NB4 (cell line): ENCODE measurements around the gene CALML3.

Experiments
- DNase-seq: peaks from one replicate; pipeline ENCODE4 v3.0.0; 2010; ENCODE audit warnings: low read depth
- H3K4me3 ChIP-seq: one replicate; pipeline ENCODE4 v1.5.1; 2011; ENCODE audit warnings: mild to moderate bottlenecking, low read depth, low read length, moderate library complexity
- MYC ChIP-seq: IDR thresholded peaks from 2 replicates; pipeline ENCODE4 v1.6.1; 2011; ENCODE audit warnings: low read depth, low read length
- POLR2A ChIP-seq: IDR thresholded peaks from 2 replicates; pipeline ENCODE4 v1.6.1; 2011; ENCODE audit warnings: mild to moderate bottlenecking; ENCODE audit not compliant: insufficient read length; ENCODE audit errors: extremely low read depth
- TF ChIP-seq, protein P1 (sequence below): IDR thresholded peaks from one replicate; pipeline ENCODE4 v1.5.1; 2012; ENCODE audit warnings: low read depth, low read length
- TF ChIP-seq, protein P2 (sequence below): IDR thresholded peaks from 2 replicates; pipeline ENCODE4 v1.6.1; 2011; ENCODE audit warnings: low read depth, low read length

Gene CALML3

DNA sequence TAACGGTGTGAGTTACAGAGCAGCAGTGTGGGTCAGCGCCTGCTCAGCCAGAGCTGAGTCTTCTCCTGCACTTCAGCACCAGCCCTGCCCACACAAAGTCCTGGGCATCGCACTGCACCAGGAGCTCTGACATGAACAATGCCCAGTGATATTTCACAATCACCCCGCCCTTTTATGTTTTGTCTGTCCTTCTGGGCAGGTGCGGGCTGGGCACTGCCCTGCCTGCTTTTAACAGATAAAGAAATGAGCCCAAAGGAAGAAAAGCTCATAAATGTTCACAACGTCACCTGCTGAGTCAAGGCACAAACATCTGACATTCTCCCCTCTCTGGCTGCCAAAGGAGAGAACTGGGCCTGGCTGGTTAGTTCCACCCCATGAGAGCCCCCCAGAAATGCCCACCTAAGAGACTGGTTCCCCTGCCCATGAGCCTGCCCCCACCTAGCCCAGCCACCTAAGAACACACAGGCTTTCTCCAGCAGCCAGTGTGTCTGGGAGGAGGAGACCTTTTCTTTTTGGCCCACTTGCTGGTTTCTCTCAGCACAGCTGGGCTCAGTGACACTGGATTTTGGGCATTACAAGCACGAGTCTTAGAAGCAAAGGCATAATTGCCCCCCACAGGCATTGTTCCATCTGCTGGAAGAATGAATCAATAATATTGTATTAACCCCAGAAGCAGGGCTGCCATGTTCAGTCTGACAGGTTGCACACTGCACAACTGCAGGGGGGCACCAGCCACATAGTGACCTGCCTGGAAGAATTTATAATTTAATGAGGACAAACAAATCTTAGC lies 22.3 kb downstream of the CALML3 start:
- H3K4me3 ChIP-seq: no peak overlapping the region
- DNase-seq: no peak
- TF ChIP-seq, protein P1, sequence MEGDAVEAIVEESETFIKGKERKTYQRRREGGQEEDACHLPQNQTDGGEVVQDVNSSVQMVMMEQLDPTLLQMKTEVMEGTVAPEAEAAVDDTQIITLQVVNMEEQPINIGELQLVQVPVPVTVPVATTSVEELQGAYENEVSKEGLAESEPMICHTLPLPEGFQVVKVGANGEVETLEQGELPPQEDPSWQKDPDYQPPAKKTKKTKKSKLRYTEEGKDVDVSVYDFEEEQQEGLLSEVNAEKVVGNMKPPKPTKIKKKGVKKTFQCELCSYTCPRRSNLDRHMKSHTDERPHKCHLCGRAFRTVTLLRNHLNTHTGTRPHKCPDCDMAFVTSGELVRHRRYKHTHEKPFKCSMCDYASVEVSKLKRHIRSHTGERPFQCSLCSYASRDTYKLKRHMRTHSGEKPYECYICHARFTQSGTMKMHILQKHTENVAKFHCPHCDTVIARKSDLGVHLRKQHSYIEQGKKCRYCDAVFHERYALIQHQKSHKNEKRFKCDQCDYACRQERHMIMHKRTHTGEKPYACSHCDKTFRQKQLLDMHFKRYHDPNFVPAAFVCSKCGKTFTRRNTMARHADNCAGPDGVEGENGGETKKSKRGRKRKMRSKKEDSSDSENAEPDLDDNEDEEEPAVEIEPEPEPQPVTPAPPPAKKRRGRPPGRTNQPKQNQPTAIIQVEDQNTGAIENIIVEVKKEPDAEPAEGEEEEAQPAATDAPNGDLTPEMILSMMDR: no peak
- TF ChIP-seq POLR2A: no peak
- TF ChIP-seq, protein P2, sequence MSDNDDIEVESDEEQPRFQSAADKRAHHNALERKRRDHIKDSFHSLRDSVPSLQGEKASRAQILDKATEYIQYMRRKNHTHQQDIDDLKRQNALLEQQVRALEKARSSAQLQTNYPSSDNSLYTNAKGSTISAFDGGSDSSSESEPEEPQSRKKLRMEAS: no peak
- no peak for TF ChIP-seq MYC

DNA sequence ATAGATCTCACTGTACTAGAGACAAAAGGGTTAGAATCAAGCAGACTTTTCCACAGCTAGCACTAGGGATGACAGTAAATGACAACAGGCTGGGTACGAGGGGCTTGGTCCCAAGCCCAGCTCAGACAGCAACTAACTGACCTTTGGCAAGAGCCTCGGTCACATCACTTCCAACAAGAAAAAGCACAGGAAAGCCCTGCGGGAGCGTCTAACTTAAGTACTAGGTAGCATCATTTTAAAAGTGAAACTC lies 22.8 kb downstream of the CALML3 start:
- no peak for DNase-seq
- no peak for TF ChIP-seq POLR2A
- TF ChIP-seq MYC: no peak
- TF ChIP-seq, protein P1: no peak
- TF ChIP-seq, protein P2: no peak
- no peak overlapping the region for H3K4me3 ChIP-seq

DNA sequence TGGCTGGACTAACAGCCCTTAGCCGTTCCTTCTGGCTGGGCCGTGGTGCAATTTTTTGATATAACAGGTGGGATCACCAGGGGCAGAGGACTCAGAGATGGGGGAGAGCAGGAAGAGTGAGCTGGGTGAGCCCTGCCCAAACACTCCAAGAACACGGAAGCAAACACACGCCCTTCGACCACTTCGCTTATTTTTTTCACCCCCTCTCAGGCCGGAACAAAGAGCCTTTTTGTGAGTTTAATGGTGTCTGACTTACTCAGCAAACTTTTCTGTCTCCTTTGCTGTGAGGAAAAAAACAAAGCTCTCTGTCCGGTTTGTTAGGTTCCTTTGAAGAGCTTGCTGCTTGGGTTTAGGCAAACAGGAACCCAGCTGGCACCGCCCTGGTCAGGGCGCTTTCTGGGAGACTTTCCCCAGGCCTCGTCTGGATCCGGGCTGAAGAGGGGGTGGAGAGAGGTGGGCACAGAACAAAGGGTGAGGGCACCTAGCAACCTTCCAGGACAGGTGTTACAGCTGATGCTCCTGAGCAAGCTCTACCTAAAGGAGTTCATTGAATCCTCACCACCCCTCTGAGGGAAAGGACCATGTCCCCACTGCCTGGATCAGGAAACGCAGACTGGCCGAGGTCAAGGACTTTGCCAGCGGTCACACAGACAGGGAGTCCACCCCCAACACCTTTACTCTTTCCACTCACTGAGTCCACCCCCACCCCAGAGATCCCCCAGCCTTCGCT lies 23.3 kb downstream of the CALML3 start:
- H3K4me3 ChIP-seq: no peak overlapping the region
- DNase-seq: no peak
- no peak for TF ChIP-seq POLR2A
- no peak for TF ChIP-seq MYC
- TF ChIP-seq, protein P2: no peak
- TF ChIP-seq, protein P1: no peak

DNA sequence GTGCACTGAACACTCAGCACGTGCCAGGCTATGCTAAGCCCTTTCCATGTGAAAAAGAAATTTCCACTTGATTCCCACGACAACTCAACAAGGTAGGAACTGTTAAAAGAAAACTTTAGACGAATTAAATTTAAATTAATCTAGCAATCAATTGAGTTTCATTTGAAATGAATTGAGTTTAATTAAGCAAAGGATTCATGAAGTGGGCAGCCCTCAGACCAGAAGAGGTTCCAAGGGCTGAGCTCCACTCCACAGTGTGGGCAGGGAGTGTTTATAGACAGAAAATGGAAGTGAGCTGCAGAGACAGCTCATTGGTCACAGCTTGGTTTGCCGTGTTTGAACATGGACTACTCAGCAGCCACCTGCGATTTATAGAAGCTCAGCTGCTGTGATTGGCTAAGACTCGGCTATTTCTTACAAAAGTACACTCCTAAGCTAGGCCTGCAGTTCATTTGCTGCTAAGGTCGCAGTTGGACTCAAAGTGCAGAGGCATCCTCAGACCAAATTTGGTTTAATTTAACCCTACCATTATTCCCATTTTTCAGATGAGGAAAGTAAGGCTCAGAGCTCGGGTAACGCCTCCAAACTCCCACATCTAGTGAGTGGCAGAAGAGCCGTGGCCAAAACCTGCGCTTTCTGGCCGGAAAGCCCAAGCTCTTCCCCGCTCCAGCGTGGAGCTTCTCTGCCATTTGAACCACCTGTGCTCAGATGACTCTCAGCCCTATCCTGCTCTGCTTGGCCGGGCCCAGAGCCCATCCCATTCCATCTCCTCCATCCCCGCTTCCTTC lies 24.9 kb downstream of the CALML3 start:
- no peak overlapping the region for H3K4me3 ChIP-seq
- TF ChIP-seq, protein P1: no peak
- no peak for TF ChIP-seq MYC
- TF ChIP-seq POLR2A: no peak
- TF ChIP-seq, protein P2: no peak
- no peak for DNase-seq

DNA sequence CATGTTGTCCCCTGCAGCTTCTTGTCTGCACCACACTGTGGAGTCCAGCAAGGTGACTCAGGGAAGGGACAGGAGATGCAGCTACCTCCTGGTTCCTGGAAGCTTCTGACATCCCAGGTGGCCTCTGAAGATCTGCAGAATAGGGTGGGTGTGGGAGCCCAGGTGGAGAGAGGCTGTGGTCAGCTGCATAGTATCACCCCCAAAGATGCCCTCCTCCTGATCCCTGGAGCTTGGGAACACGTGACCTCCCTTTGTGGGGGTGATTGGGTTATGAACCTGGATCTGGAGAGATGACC lies 25.4 kb downstream of the CALML3 start:
- no peak overlapping the region for H3K4me3 ChIP-seq
- no peak for DNase-seq
- TF ChIP-seq, protein P1: no peak
- TF ChIP-seq, protein P2: no peak
- TF ChIP-seq POLR2A: no peak
- TF ChIP-seq MYC: no peak
